CD4-positive, alpha-beta T cell (primary cell): Measurements from ENCODE around the gene NECAP2. TPM values are rescaled to one million over a fixed set of nuclear protein-coding genes. Genes with fewer than 3 reads are reported as not detected.

Experiments used
- ATAC-seq: fragments of 200-7000 bp; cut with Tn5 transposase; one replicate; pipeline ENCODE4 v1.10.0; 2022; ENCODE audit warnings: mild to moderate bottlenecking; ENCODE audit not compliant: poor library complexity
- CTCF ChIA-PET: fragments of 350-600 bp; sonication (Branson Sonifier 250); formaldehyde crosslinking; loops from one replicate; lab custom pipeline; 2021; ENCODE audit warnings: antibody characterized with exemption, inconsistent platforms; lab: Charles Lee
- POLR2A ChIA-PET: fragments of 350-600 bp; sonication (Branson Sonifier 250); formaldehyde crosslinking; loops from one replicate; lab custom pipeline; 2021; ENCODE audit warnings: antibody characterized with exemption, inconsistent platforms; lab: Charles Lee
- DNase-seq, 14 experiments: peaks; one replicate each; pipeline ENCODE4 v3.0.0-alpha.2; 2013 to 2020; ENCODE audit warnings: mixed read lengths in 2 of 14
- H3K27ac ChIP-seq, 2 donors: one replicate each; pipeline versions ENCODE4 v1.5.1 to v1.7.0; 2013; ENCODE audit warnings: low read length in 2 of 2, low read depth in 1 of 2, mild to moderate bottlenecking in 1 of 2
- H3K27me3 ChIP-seq, 2 experiments: 1 replicate in 1 of 2; 2 replicates in 1 of 2; pipeline versions ENCODE4 v1.6.1 to v1.7.0; 2013; ENCODE audit warnings: low read length in 2 of 2, control low read depth in 1 of 2, mild to moderate bottlenecking in 1 of 2, moderate library complexity in 1 of 2; ENCODE audit not compliant: insufficient read depth in 2 of 2, control insufficient read depth in 1 of 2
- H3K36me3 ChIP-seq: one replicate; pipeline ENCODE4 v1.6.1; 2013; ENCODE audit warnings: low read length, control low read depth; ENCODE audit not compliant: insufficient read depth
- H3K4me1 ChIP-seq: one replicate; pipeline ENCODE4 v1.6.1; 2013; ENCODE audit warnings: low read length, control low read depth; ENCODE audit not compliant: insufficient read depth
- H3K4me3 ChIP-seq: one replicate; pipeline ENCODE4 v1.5.1; 2013; ENCODE audit warnings: mild to moderate bottlenecking, low read length, moderate library complexity
- H3K9me3 ChIP-seq, 2 experiments: 1 replicate in 1 of 2; 2 replicates in 1 of 2; pipeline versions ENCODE4 v1.6.1 to v1.7.0; 2013; ENCODE audit warnings: low read length in 2 of 2, mild to moderate bottlenecking in 2 of 2, control low read depth in 1 of 2, moderate library complexity in 1 of 2; ENCODE audit not compliant: control insufficient read depth in 1 of 2, insufficient read depth in 1 of 2
- H3K27ac Mint-ChIP-seq: one replicate; pipeline ENCODE4 v1.8.0; 2020; ENCODE audit warnings: mixed read lengths
- H3K27me3 Mint-ChIP-seq: one replicate; pipeline ENCODE4 v1.8.0; 2021; ENCODE audit warnings: mixed read lengths
- H3K36me3 Mint-ChIP-seq: one replicate; pipeline ENCODE4 v1.8.0; 2021; ENCODE audit warnings: low read depth, mixed read lengths
- H3K4me1 Mint-ChIP-seq: one replicate; pipeline ENCODE4 v1.8.0; 2021; ENCODE audit warnings: low read depth, mixed read lengths
- H3K4me3 Mint-ChIP-seq: one replicate; pipeline ENCODE4 v1.8.0; 2020; ENCODE audit warnings: mild to moderate bottlenecking, mixed read lengths
- H3K9me3 Mint-ChIP-seq: one replicate; pipeline ENCODE4 v1.8.0; 2020; ENCODE audit warnings: mixed read lengths
- intact Hi-C, 2 experiments: fragments of 100-400 bp; cut with DNase I in 1 of 2; cut with micrococcal nuclease in 1 of 2; formaldehyde crosslinking; loops; one replicate each; pipeline versions ENCODE4 v1.15.1 to v1.9.0; 2023 to 2025; cut with DNase I, micrococcal nuclease
- total RNA-seq, 174 experiments: library from RNA in 2 of 174; stranded (reverse) in 2 of 174; gene quantifications; one replicate each; pipeline ENCODE4 v1.2.3 and lab custom pipeline; 2021 to 2026
- TF ChIP-seq, protein P1 (sequence below): fragments of 200-600 bp; IDR thresholded peaks from one replicate; pipeline ENCODE4 v1.8.0; 2022; ENCODE audit warnings: antibody characterized with exemption, mild to moderate bottlenecking

The NECAP2 gene
- total RNA-seq, 2 experiments from 2014 or later: 65.8 to 66.0 TPM

DNA sequence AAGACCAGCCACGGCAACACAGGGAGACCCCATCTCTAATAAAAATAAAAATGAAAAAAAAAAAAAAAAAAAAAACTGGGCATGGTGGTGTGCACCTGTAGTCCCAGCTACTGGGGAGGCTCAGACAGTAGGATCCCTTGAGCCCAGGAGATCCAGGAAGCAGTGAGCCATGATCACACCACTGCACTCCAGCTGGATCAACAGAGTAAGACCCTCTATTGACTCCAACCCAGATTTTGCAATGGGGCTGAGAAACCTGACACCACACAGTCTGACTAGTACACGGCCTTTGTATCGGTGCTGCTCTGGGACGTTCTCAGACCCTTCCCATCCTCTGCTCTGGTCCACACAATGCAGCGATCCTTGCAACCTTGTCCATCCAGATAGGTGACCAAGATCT, 35.1 kb upstream of the NECAP2 start:
- H3K9me3 Mint-ChIP-seq: no peaks in the 10 kb centered on the region

DNA sequence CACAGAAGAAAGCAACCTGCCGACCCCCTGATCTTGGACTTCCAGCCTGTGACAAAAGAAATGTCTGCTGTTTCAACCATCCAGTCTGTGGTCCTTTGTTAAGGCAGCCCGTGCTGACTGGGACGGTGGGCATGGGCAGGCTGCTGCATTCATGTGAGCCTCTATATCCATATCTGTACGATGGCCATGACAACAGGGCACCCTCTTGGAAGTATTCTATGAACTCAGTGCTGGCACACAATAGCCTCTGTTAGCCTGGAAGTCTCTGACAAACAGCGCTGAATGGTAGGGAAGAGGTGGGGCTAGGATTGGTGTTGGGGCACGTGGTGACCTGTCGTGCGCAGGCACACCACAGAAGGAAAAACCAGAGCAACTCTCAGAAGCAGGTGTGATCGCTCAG, 33.7 kb upstream of the NECAP2 start:
- Mint-ChIP-seq H3K4me1 (no peaks in the 10 kb centered on the region), H3K36me3 (no peaks in the 10 kb centered on the region), H3K27ac (no peak overlapping the region), H3K4me3 (no peak overlapping the region), H3K27me3 (no peaks in the 10 kb centered on the region), H3K9me3 (no peaks in the 10 kb centered on the region)
- no peak for ATAC-seq
- no peak overlapping the region for H3K4me3 ChIP-seq
- TF ChIP-seq, protein P1, sequence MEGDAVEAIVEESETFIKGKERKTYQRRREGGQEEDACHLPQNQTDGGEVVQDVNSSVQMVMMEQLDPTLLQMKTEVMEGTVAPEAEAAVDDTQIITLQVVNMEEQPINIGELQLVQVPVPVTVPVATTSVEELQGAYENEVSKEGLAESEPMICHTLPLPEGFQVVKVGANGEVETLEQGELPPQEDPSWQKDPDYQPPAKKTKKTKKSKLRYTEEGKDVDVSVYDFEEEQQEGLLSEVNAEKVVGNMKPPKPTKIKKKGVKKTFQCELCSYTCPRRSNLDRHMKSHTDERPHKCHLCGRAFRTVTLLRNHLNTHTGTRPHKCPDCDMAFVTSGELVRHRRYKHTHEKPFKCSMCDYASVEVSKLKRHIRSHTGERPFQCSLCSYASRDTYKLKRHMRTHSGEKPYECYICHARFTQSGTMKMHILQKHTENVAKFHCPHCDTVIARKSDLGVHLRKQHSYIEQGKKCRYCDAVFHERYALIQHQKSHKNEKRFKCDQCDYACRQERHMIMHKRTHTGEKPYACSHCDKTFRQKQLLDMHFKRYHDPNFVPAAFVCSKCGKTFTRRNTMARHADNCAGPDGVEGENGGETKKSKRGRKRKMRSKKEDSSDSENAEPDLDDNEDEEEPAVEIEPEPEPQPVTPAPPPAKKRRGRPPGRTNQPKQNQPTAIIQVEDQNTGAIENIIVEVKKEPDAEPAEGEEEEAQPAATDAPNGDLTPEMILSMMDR: no peak
- intact Hi-C loops: no loop called here
- H3K9me3 ChIP-seq: no peaks in the 10 kb centered on the region
- no peaks in the 10 kb centered on the region for H3K36me3 ChIP-seq
- ChIA-PET CTCF (no interaction called here), POLR2A (no interaction called here)
- H3K27ac ChIP-seq: no peak overlapping the region
- no peaks in the 10 kb centered on the region for H3K27me3 ChIP-seq
- no peak for DNase-seq
- H3K4me1 ChIP-seq: no peaks in the 10 kb centered on the region

More for the DNA sequence above, 35.1 kb upstream of the NECAP2 start:
- Mint-ChIP-seq H3K27ac (no peak overlapping the region), H3K4me3 (no peak overlapping the region), H3K36me3 (no peaks in the 10 kb centered on the region), H3K4me1 (no peaks in the 10 kb centered on the region), H3K27me3 (no peaks in the 10 kb centered on the region)
- no peak for DNase-seq
- Histone ChIP-seq H3K36me3 (no peaks in the 10 kb centered on the region), H3K27ac (no peak overlapping the region), H3K9me3 (no peaks in the 10 kb centered on the region), H3K4me3 (no peak overlapping the region), H3K4me1 (no peaks in the 10 kb centered on the region), H3K27me3 (no peaks in the 10 kb centered on the region)
- no peak for ATAC-seq
- TF ChIP-seq, protein P1: no peak
- CTCF ChIA-PET: interaction anchor here (0.5 kb wide), 1 partner anchor 310 kb away, joined by 4 read pairs; no protein-coding TSS in a partner anchor
- intact Hi-C loops: no loop called here
- POLR2A ChIA-PET: interaction anchor here (0.6 kb wide), 1 partner anchor 42 kb away, joined by 4 read pairs; no protein-coding TSS in a partner anchor

DNA sequence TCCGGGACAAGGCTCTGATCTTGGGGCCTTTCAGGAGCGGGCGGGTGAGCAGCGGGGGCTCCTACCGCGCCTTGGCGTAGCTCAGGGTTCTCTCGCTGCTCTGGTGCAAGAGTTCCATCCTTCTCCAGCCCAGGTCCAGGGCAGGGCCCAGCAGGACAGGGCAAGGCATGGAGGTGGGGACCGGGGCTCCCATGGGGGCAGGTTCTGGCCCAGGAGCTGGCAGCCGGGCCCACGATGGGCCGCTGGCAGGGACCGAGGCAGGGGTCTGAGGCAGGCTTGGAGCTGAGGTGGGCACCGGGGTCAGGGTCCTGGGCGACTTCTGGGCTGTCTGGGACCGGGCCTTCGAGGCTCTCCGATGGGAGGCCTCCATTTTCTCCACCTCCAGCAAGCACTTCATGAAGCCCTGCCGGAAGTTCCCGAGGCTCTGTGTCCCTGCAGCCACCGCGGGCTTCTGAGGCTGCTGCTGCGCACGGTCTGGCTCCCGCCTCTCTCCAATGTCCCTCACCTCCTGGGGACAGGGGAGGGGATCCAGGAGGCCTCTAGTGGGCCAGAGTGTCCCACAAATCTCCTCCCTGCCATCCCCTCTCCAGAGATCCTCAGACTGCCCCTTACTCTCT, 30.9 kb upstream of the NECAP2 start:
- no peak for ATAC-seq

More for the DNA sequence above, 30.9 kb upstream of the NECAP2 start:
- Mint-ChIP-seq H3K4me1 (no peaks in the 10 kb centered on the region), H3K36me3 (no peaks in the 10 kb centered on the region), H3K4me3 (no peak overlapping the region), H3K27ac (no peak overlapping the region), H3K27me3 (no peaks in the 10 kb centered on the region), H3K9me3 (no peaks in the 10 kb centered on the region)
- no peaks in the 10 kb centered on the region for H3K4me1 ChIP-seq
- intact Hi-C loops: no loop called here
- no peaks in the 10 kb centered on the region for H3K27me3 ChIP-seq
- POLR2A ChIA-PET: no interaction called here
- no peaks in the 10 kb centered on the region for H3K9me3 ChIP-seq
- CTCF ChIA-PET: no interaction called here
- TF ChIP-seq, protein P1: no peak
- no peak overlapping the region for H3K27ac ChIP-seq
- H3K4me3 ChIP-seq: no peak overlapping the region
- H3K36me3 ChIP-seq: no peaks in the 10 kb centered on the region
- no peak for DNase-seq
